ENCODE data around the gene LRP10. TPM values are rescaled to one million over a fixed set of nuclear protein-coding genes. Genes with fewer than 3 reads are reported as not detected.

LRP10 gene
- total and polyA plus RNA-seq, 2 of the 8 experiments (the other 6 are each of a cell fraction or from before 2014, with no cell fraction given): 12.4 to 15.6 TPM

GRCh38 chr14:22845821-22846625, 25.5 kb upstream of the LRP10 start:
- FAIRE-seq: no peak
- no peaks in the 10 kb centered on the region for H3K79me2 ChIP-seq (ENCODE audit: control insufficient read depth in 1 of 2, insufficient read depth in 2 of 2, low read length in 2 of 2)
- H3K4me3 ChIP-seq (ENCODE audit: extremely low read depth in 1 of 4, insufficient read depth in 2 of 4, low read depth in 3 of 4, low read length in 4 of 4): no peak overlapping the region
- peaks cover 0 to 2% of the 10 kb centered on the region in 2 experiments for H4K20me1 ChIP-seq (replicated peaks in 1 of 2; ENCODE audit: control insufficient read depth in 1 of 2, insufficient read depth in 2 of 2, low read length in 2 of 2)
- H3K4me1 ChIP-seq (replicated peaks in 1 of 4; ENCODE audit: control insufficient read depth in 3 of 4, insufficient read depth in 4 of 4, low read length in 3 of 4): peaks cover 4 to 18% (median 10%) of the 10 kb centered on the region in 4 experiments; a peak in 6 of 7 replicates
- no peak for DNase-seq (ENCODE audit: low read depth in 1 of 2, low spot score in 2 of 2)
- no peak overlapping the region for H2BK120ac ChIP-seq (replicated peaks; ENCODE audit: low read depth, low read length)
- no peaks in the 10 kb centered on the region for H3K23me2 ChIP-seq (ENCODE audit: low read depth, low read length)
- H3K18ac ChIP-seq (ENCODE audit: extremely low read depth, low read length): no peak overlapping the region
- no peak overlapping the region; the same call in 1 of the 2 replicates for H4K8ac ChIP-seq (ENCODE audit: extremely low read depth, insufficient read depth, low read length)
- no peak overlapping the region for H3K4ac ChIP-seq (replicated peaks; ENCODE audit: insufficient read length, low read depth, low read length)
- H2BK5ac ChIP-seq (ENCODE audit: low read depth, low read length): no peak overlapping the region
- no peak overlapping the region for H4K91ac ChIP-seq (replicated peaks; ENCODE audit: insufficient read length, low read length)
- no peak overlapping the region for H3K23ac ChIP-seq (ENCODE audit: insufficient read length)
- H2AK5ac ChIP-seq (ENCODE audit: low read depth, low read length): no peak overlapping the region
- no peak overlapping the region for H2BK20ac ChIP-seq (ENCODE audit: low read length)
- TF ChIP-seq CHD1 (IDR thresholded peaks at IDR 0.05; ENCODE audit: low read depth, low read length): no peak
- no peak overlapping the region for H3K4me2 ChIP-seq (ENCODE audit: insufficient read depth in 1 of 2, low read depth in 2 of 2, low read length in 2 of 2)
- H3K9me3 ChIP-seq (ENCODE audit: insufficient read depth in 2 of 2, low read depth in 1 of 2, low read length in 1 of 2): no peaks in the 10 kb centered on the region
- H3K14ac ChIP-seq (ENCODE audit: insufficient read length): no peak overlapping the region
- ChIA-PET CTCF (ENCODE audit: partially characterized antibody) (interaction anchor here (1.1 to 56.0 kb wide), 5 partner anchors 13 to 72 kb away, joined by 3 to 1562 read pairs (median 6); partner anchors contain the start of genes LRP10, MMP14, MRPL52 and REM2), POLR2A (ENCODE audit: partially characterized antibody) (interaction anchor here (2.7 to 13.9 kb wide), 2 partner anchors 12 to 24 kb away, joined by 9 to 203 read pairs; partner anchors contain the start of genes MMP14 and MRPL52)
- no peak overlapping the region for H2AFZ ChIP-seq (ENCODE audit: low read length)
- H3K56ac ChIP-seq (replicated peaks; ENCODE audit: insufficient read length, low read depth, low read length): no peak overlapping the region
- no peaks in the 10 kb centered on the region for H3K79me1 ChIP-seq (ENCODE audit: low read depth, low read length)
- H2BK15ac ChIP-seq (ENCODE audit: low read length): no peak overlapping the region
- no peak overlapping the region for H3K27ac ChIP-seq (ENCODE audit: low read depth, low read length)
- H3K27me3 ChIP-seq (replicated peaks in 1 of 4; ENCODE audit: control insufficient read depth in 3 of 4, extremely low read depth in 1 of 4, insufficient read depth in 3 of 4, low read length in 3 of 4): no peaks in the 10 kb centered on the region
- peaks cover 7 to 44% (median 32%) of the 10 kb centered on the region in 4 experiments; a peak in 7 of 8 replicates for H3K36me3 ChIP-seq (ENCODE audit: control insufficient read depth in 2 of 4, insufficient read depth in 4 of 4, low read length in 3 of 4)
- no peak overlapping the region for H2BK12ac ChIP-seq (ENCODE audit: low read depth, low read length)
- H4K5ac ChIP-seq (ENCODE audit: insufficient read length, low read depth, low read length): no peak overlapping the region
- no peak overlapping the region for H3K9ac ChIP-seq (replicated peaks in 1 of 4; ENCODE audit: extremely low read depth in 1 of 4, low read depth in 3 of 4, low read length in 3 of 4)
- 93% methylated on average over 12 of the region's 26 CpGs; no CpG with 5 or more reads in 1 of the 2 experiments for WGBS, 2 experiments (ENCODE audit: extremely low coverage in 1 of 2, insufficient coverage in 1 of 2, insufficient read length in 1 of 2, insufficient replicate concordance in 2 of 2, low coverage in 1 of 2, low lambda C conversion rate in 2 of 2, missing lambda C conversion rate in 1 of 2)
